ENCODE data around the gene CDKAL1.

DNA sequence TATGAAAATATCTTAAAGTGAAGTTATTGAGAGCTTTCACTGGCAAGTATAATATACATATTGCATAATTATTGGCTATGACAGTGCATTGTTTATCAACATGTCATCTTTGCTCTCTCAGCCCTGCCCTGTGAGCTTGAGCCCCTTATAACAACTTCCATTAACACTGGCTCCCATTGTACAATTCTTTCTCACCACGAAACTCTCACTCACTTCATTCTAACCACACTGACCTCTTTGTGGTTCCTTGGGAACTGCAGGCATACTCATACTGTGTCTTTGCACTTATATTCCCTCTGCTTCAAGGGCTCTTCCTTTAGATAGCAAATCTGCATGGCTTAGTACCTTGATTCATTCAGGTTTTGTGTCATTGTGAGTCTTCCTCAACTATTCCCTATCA lies 411.8 kb downstream of the CDKAL1 start:
- TF ChIP-seq, protein P1, sequence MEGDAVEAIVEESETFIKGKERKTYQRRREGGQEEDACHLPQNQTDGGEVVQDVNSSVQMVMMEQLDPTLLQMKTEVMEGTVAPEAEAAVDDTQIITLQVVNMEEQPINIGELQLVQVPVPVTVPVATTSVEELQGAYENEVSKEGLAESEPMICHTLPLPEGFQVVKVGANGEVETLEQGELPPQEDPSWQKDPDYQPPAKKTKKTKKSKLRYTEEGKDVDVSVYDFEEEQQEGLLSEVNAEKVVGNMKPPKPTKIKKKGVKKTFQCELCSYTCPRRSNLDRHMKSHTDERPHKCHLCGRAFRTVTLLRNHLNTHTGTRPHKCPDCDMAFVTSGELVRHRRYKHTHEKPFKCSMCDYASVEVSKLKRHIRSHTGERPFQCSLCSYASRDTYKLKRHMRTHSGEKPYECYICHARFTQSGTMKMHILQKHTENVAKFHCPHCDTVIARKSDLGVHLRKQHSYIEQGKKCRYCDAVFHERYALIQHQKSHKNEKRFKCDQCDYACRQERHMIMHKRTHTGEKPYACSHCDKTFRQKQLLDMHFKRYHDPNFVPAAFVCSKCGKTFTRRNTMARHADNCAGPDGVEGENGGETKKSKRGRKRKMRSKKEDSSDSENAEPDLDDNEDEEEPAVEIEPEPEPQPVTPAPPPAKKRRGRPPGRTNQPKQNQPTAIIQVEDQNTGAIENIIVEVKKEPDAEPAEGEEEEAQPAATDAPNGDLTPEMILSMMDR (conservative IDR thresholded peaks at IDR 0.05): no peak
- no peak for TF ChIP-seq EZH2 (IDR thresholded peaks at IDR 0.05; ENCODE audit: low read depth)
